Fibroblast of lung (primary cell): Measurements from ENCODE around the gene TTLL12. TPM values are rescaled to one million over a fixed set of nuclear protein-coding genes. Genes with fewer than 3 reads are reported as not detected.

Experiments
- DNase-seq, 2 donors: peaks; one replicate each; pipeline versions ENCODE4 v3.0.0 to v3.0.0-alpha.2; 2010; ENCODE audit warnings: low read depth in 2 of 2
- H2AFZ ChIP-seq: 2 replicates; pipeline ENCODE4 v1.5.1; 2012; ENCODE audit warnings: low read length, control low read depth, inconsistent platforms
- H3K27ac ChIP-seq: 2 replicates; pipeline ENCODE4 v1.5.1; 2011; ENCODE audit warnings: low read length, control low read depth; ENCODE audit not compliant: insufficient read depth
- H3K27me3 ChIP-seq: 2 replicates; pipeline ENCODE4 v1.5.1; 2011; ENCODE audit warnings: mild to moderate bottlenecking, low read length; ENCODE audit not compliant: control insufficient read depth, insufficient read depth
- H3K36me3 ChIP-seq: 2 replicates; pipeline ENCODE4 v1.5.1; 2011; ENCODE audit warnings: low read length; ENCODE audit not compliant: control insufficient read depth, insufficient read depth
- H3K4me1 ChIP-seq: 2 replicates; pipeline ENCODE4 v1.5.1; 2011; ENCODE audit warnings: low read length; ENCODE audit not compliant: control insufficient read depth, insufficient read depth; ENCODE audit errors: extremely low read depth
- H3K4me2 ChIP-seq: 2 replicates; pipeline ENCODE4 v1.5.1; 2011; ENCODE audit warnings: low read length, control low read depth; ENCODE audit not compliant: insufficient read depth; ENCODE audit errors: extremely low read depth
- H3K4me3 ChIP-seq, 4 experiments: fragments of 200-600 bp in 1 of 4; sonication (generic) in 1 of 4; replicated peaks in 1 of 4; 2 replicates each; pipeline ENCODE4 v1.5.1; 2011 to 2016; ENCODE audit warnings: low read length in 4 of 4, low read depth in 3 of 4, mild to moderate bottlenecking in 3 of 4, control low read depth in 2 of 4, inconsistent platforms in 1 of 4, mixed read lengths in 1 of 4; ENCODE audit not compliant: insufficient read depth in 1 of 4; ENCODE audit errors: control extremely low read depth in 1 of 4
- H3K79me2 ChIP-seq: 2 replicates; pipeline ENCODE4 v1.5.1; 2012; ENCODE audit warnings: mild to moderate bottlenecking, low read length, inconsistent platforms; ENCODE audit not compliant: control insufficient read depth, insufficient read depth
- H3K9ac ChIP-seq: 2 replicates; pipeline ENCODE4 v1.5.1; 2011; ENCODE audit warnings: mild to moderate bottlenecking, low read length, control low read depth; ENCODE audit not compliant: insufficient read depth
- H3K9me3 ChIP-seq: 2 replicates; pipeline ENCODE4 v1.5.1; 2012; ENCODE audit warnings: low read depth, low read length; ENCODE audit not compliant: control insufficient read depth, insufficient read depth
- H4K20me1 ChIP-seq: 2 replicates; pipeline ENCODE4 v1.5.1; 2011; ENCODE audit warnings: low read length; ENCODE audit not compliant: control insufficient read depth, insufficient read depth; ENCODE audit errors: extremely low read depth
- CTCF ChIP-seq, 2 donors: IDR thresholded peaks in 1 of 2; conservative IDR thresholded peaks in 1 of 2; 1 replicate in 1 of 2; 2 replicates in 1 of 2; pipeline ENCODE4 v1.5.1; 2011 to 2012; ENCODE audit warnings: low read length in 2 of 2, control low read depth in 1 of 2, inconsistent platforms in 1 of 2, low read depth in 1 of 2, mild to moderate bottlenecking in 1 of 2
- EZH2 ChIP-seq: IDR thresholded peaks from 2 replicates; pipeline ENCODE4 v1.5.1; 2012; ENCODE audit warnings: low read length, control low read depth, mild to moderate bottlenecking; ENCODE audit errors: missing control alignments
- polyA plus RNA-seq, 2 donors: library from polyadenylated mRNA; depleted of rRNA in 1 of 2; stranded (reverse) in 1 of 2; unstranded in 1 of 2; fragments of >200 nt; gene quantifications; 2 replicates each; pipeline ENCODE4 v1.2.1, GENCODE V29; 2011 to 2012; ENCODE audit warnings: missing spikeins in 1 of 2
- total RNA-seq: library from RNA; depleted of rRNA; stranded (reverse); fragments of >200 nt; gene quantifications from 2 replicates; pipeline ENCODE4 v1.2.1, GENCODE V29; 2014

TTLL12 gene
- total and polyA plus RNA-seq, 2 donors (not counting 1 experiment from before 2014, with no cell fraction given), result 6.0 to 14.7 TPM

GRCh38 chr22:43209971-43210370, 23.0 kb upstream of the TTLL12 start:
- no peaks in the 10 kb centered on the region for H3K36me3 ChIP-seq
- TF ChIP-seq EZH2 (no peak), CTCF (conservative IDR thresholded peaks at IDR 0.05 in 1 of 2, IDR thresholded peaks at IDR 0.05 in 1 of 2; ENCODE audit: low read depth in 1 of 2, low read length in 2 of 2) (no peak)
- DNase-seq, result no peak
- no peaks in the 10 kb centered on the region for H3K9me3 ChIP-seq
- no peaks in the 10 kb centered on the region for H3K4me1 ChIP-seq
- H3K27ac ChIP-seq, result no peak overlapping the region
- no peaks in the 10 kb centered on the region for H4K20me1 ChIP-seq
- no peaks in the 10 kb centered on the region for H3K79me2 ChIP-seq
- no peak overlapping the region for H3K9ac ChIP-seq
- peaks cover 1% of the 10 kb centered on the region for H3K27me3 ChIP-seq
- H3K4me2 ChIP-seq, result no peak overlapping the region
- H3K4me3 ChIP-seq, result no peak overlapping the region
- H2AFZ ChIP-seq, result no peak overlapping the region

- H3K4me3 ChIP-seq, result no peak overlapping the region
- no peaks in the 10 kb centered on the region for H4K20me1 ChIP-seq
- H3K27me3 ChIP-seq, result no peaks in the 10 kb centered on the region
- no peaks in the 10 kb centered on the region for H3K4me1 ChIP-seq
- no peak overlapping the region for H3K27ac ChIP-seq
- H2AFZ ChIP-seq, result no peak overlapping the region
- DNase-seq, result no peak
- H3K36me3 ChIP-seq, result no peaks in the 10 kb centered on the region
- no peaks in the 10 kb centered on the region for H3K79me2 ChIP-seq
- no peak for TF ChIP-seq EZH2
- H3K9ac ChIP-seq, result no peak overlapping the region
- no peaks in the 10 kb centered on the region for H3K9me3 ChIP-seq
- no peak overlapping the region for H3K4me2 ChIP-seq
These were observed 22.6 kb upstream of the TTLL12 start for GRCh38 chr22:43209523-43209890.

DNA sequence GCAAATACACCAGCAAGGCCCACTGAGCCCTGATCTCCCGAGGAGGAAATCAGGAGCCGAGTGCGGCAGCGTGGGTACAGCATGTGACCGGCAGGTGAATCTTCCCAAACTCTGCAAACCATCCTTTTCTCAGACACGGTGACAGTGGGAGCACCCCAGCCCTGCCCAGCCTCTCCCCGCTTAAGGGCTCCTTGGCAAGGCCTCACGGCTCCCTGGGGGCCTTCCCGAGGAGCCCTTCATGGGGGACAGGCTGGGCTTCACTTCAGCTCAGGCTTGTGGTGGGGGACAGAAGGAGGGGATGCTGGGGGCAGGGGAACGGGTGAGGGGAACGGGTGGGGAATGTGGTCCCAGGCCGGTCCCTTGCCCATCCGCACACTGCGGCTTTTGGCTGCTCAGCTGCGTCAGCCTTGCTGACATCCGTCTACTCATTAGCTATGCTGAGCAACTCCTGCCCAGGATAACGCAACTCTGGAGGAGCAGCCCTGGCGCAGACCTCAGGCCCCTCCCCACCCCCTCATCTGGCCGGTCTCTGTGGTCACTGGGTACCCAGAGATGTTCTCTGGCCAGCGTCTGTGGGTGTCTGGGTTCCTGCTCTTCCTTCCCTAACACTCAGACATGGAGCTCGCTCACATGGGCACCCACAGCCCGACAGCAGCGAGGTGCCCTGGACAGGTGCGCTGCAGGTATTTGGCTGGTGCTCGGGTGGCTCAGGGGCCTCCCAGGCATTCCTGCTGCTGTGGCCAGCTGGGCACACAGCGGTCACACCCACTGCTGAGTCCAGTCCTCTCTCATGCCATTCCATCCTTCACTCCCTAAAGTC, 22.0 kb upstream of the TTLL12 start:
- no peak for DNase-seq
- no peaks in the 10 kb centered on the region for H3K27me3 ChIP-seq
- no peak overlapping the region for H3K4me2 ChIP-seq
- H3K79me2 ChIP-seq, result no peaks in the 10 kb centered on the region
- no peaks in the 10 kb centered on the region for H3K4me1 ChIP-seq
- no peak overlapping the region for H2AFZ ChIP-seq
- no peaks in the 10 kb centered on the region for H4K20me1 ChIP-seq
- no peaks in the 10 kb centered on the region for H3K36me3 ChIP-seq
- H3K9me3 ChIP-seq, result no peaks in the 10 kb centered on the region
- H3K4me3 ChIP-seq, result no peak overlapping the region
- TF ChIP-seq EZH2 (no peak), CTCF (conservative IDR thresholded peaks at IDR 0.05 in 1 of 2, IDR thresholded peaks at IDR 0.05 in 1 of 2; ENCODE audit: low read depth in 1 of 2, low read length in 2 of 2) (no peak)
- H3K9ac ChIP-seq, result no peak overlapping the region
- H3K27ac ChIP-seq, result no peak overlapping the region
